Activated T-helper 17 cell treated with anti-CD3 and anti-CD28 coated beads, Interleukin-2, amount 50 U/mL, for 72 hours (primary cell): ENCODE results near the gene TUB. TPM values are rescaled to one million over a fixed set of nuclear protein-coding genes. Genes with fewer than 3 reads are reported as not detected.

Experiments
- ATAC-seq: fragments of 150-1000 bp; cut with Tn5 transposase; replicated peaks from 2 replicates; pipeline ENCODE4 v1.10.0; 2021; ENCODE audit warnings: mild to moderate bottlenecking, moderate library complexity
- H3K27ac Mint-ChIP-seq: one replicate; pipeline ENCODE4 v1.8.0; 2022; ENCODE audit warnings: mixed read lengths
- H3K27me3 Mint-ChIP-seq: one replicate; pipeline ENCODE4 v1.8.0; 2022; ENCODE audit warnings: mixed read lengths
- H3K36me3 Mint-ChIP-seq: one replicate; pipeline ENCODE4 v1.8.0; 2022; ENCODE audit warnings: low read depth, mild to moderate bottlenecking, mixed read lengths
- H3K4me1 Mint-ChIP-seq: one replicate; pipeline ENCODE4 v1.8.0; 2022; ENCODE audit warnings: mixed read lengths
- H3K4me3 Mint-ChIP-seq: one replicate; pipeline ENCODE4 v1.8.0; 2022; ENCODE audit warnings: mild to moderate bottlenecking, mixed read lengths
- H3K9me3 Mint-ChIP-seq: one replicate; pipeline ENCODE4 v1.8.0; 2022; ENCODE audit warnings: mixed read lengths
- total RNA-seq, 2 donors: library from RNA; stranded (reverse); gene quantifications; one replicate each; pipeline ENCODE4 v1.2.3, GENCODE V29; 2022

The TUB gene
- total RNA-seq, 2 donors from 2014 or later: 0.28 to 0.50 TPM

DNA sequence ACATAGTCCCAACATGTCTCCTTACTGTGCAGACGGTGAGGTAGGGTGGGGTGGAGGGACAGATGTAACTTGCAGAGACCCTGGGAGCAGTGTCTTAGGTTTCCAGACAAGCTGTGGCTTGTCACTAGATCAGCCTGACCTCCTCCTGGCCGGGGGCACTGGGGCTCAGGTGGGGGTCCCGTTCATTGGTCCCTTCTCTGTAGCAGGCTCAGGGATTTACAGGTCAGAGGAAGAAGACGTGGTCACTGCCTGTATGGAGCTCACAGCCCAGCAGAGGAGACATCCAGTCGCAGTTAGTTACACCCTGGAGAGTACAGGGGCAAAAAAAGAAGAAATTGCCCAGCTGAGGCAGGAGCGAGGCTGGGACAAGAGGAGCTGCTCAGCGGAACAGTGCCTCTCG is 22.0 kb upstream of the TUB start:
- no peak overlapping the region for H3K27ac Mint-ChIP-seq
- no peak for ATAC-seq
- no peak overlapping the region for H3K4me3 Mint-ChIP-seq
- no peaks in the 10 kb centered on the region for H3K27me3 Mint-ChIP-seq
- no peaks in the 10 kb centered on the region for H3K9me3 Mint-ChIP-seq
- no peaks in the 10 kb centered on the region for H3K36me3 Mint-ChIP-seq
- peaks cover 8% of the 10 kb centered on the region for H3K4me1 Mint-ChIP-seq

- H3K9me3 Mint-ChIP-seq: no peaks in the 10 kb centered on the region
- no peaks in the 10 kb centered on the region for H3K36me3 Mint-ChIP-seq
- ATAC-seq: no peak
These were observed 21.4 kb upstream of the TUB start for GRCh38 chr11:8059571-8060011.

GRCh38 chr11:8060146-8060719 is 20.8 kb upstream of the TUB start:
- H3K27me3 Mint-ChIP-seq: no peaks in the 10 kb centered on the region

More at GRCh38 chr11:8059571-8060011, 21.4 kb upstream of the TUB start:
- Mint-ChIP-seq H3K4me3 (no peak overlapping the region), H3K27me3 (no peaks in the 10 kb centered on the region), H3K4me1 (peaks cover 8% of the 10 kb centered on the region), H3K27ac (no peak overlapping the region)

DNA sequence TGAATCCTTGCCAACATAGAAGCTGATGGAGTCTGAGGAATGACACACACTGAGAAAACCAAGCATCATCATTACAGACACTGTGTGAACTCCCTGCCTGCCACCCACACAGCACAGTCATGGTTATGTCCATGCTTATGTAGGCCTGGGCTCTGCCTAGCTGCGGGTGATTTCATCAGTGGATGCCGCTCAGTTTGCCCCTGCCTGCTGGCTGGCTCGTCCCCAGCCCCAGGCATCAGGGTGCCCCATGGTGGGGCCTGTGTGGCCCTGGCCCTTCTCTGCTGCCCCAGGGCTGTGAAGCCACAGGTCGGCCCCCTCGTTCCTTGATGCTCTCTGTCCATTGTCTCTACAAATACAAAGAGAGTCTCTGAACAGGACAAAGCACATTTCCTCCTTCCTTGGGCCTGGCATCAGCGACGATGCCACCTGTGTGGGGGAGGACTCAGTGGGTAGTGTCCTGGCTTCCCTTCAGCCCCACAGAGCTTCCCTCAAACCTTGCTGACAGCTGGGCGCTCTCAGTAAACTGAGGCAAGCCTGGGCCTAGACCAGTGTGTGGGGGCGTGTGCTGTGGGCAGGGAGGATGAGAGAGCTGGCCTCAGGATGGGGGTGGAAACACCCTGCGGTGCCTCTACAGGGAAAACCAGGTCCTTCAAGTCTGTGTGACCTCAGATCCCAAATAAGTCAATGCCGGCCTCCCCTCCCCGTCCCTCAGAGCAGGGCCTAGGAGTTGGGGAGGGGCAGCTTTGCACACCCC is 20.0 kb upstream of the TUB start:
- Mint-ChIP-seq H3K27ac (no peak overlapping the region), H3K27me3 (no peaks in the 10 kb centered on the region), H3K4me1 (peaks cover 8% of the 10 kb centered on the region), H3K4me3 (no peak overlapping the region), H3K9me3 (no peaks in the 10 kb centered on the region), H3K36me3 (no peaks in the 10 kb centered on the region)
- peak; percentile 59 for ATAC-seq

More at GRCh38 chr11:8060146-8060719, 20.8 kb upstream of the TUB start:
- ATAC-seq: no peak
- H3K9me3 Mint-ChIP-seq: no peaks in the 10 kb centered on the region
- H3K4me1 Mint-ChIP-seq: peaks cover 8% of the 10 kb centered on the region
- H3K36me3 Mint-ChIP-seq: no peaks in the 10 kb centered on the region
- no peak overlapping the region for H3K27ac Mint-ChIP-seq
- no peak overlapping the region for H3K4me3 Mint-ChIP-seq

GRCh38 chr11:8061555-8062428 is 19.2 kb upstream of the TUB start:
- no peaks in the 10 kb centered on the region for H3K4me1 Mint-ChIP-seq
- H3K36me3 Mint-ChIP-seq: no peaks in the 10 kb centered on the region
- H3K27me3 Mint-ChIP-seq: no peaks in the 10 kb centered on the region

GRCh38 chr11:8062781-8063257 is 18.2 kb upstream of the TUB start:
- Mint-ChIP-seq H3K4me1 (no peaks in the 10 kb centered on the region), H3K27me3 (no peaks in the 10 kb centered on the region), H3K9me3 (no peaks in the 10 kb centered on the region), H3K36me3 (no peaks in the 10 kb centered on the region), H3K27ac (no peak overlapping the region), H3K4me3 (no peak overlapping the region)
- no peak for ATAC-seq

More at GRCh38 chr11:8061555-8062428, 19.2 kb upstream of the TUB start:
- Mint-ChIP-seq H3K4me3 (no peak overlapping the region), H3K9me3 (no peaks in the 10 kb centered on the region), H3K27ac (peak overlapping the region; percentile 33)
- ATAC-seq: no peak

DNA sequence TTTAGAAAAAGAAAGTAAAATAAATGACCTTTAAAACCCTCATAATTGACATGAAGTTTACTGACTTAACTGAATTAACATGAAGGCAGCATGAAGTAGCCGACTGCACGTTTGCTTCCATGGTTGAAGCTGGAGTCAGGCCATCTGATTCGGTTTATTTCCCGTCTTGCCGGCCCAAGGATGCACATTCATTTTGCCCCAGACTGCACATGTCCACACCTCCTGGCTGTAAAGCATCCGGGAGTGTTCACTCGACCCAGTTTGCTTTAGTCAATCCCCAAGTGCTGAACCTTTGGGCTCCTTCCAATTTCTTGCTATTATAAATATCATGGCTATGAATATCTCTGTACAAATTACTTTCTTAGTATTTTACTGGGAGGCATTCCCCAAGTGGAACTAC is 17.7 kb upstream of the TUB start:
- H3K4me1 Mint-ChIP-seq: no peaks in the 10 kb centered on the region
- H3K9me3 Mint-ChIP-seq: no peaks in the 10 kb centered on the region
- no peak overlapping the region for H3K4me3 Mint-ChIP-seq
- ATAC-seq: no peak
- no peaks in the 10 kb centered on the region for H3K36me3 Mint-ChIP-seq
- no peak overlapping the region for H3K27ac Mint-ChIP-seq
- H3K27me3 Mint-ChIP-seq: peaks cover 1% of the 10 kb centered on the region

- no peak for ATAC-seq
- Mint-ChIP-seq H3K36me3 (no peaks in the 10 kb centered on the region), H3K4me1 (no peaks in the 10 kb centered on the region), H3K9me3 (no peaks in the 10 kb centered on the region), H3K27me3 (peaks cover 5% of the 10 kb centered on the region), H3K4me3 (no peak overlapping the region), H3K27ac (no peak overlapping the region)
These were observed 16.0 kb upstream of the TUB start for GRCh38 chr11:8065031-8065430.

GRCh38 chr11:8066036-8066910 is 14.7 kb upstream of the TUB start:
- Mint-ChIP-seq H3K9me3 (no peaks in the 10 kb centered on the region), H3K4me1 (no peaks in the 10 kb centered on the region), H3K27me3 (peaks cover 6% of the 10 kb centered on the region), H3K36me3 (no peaks in the 10 kb centered on the region), H3K27ac (no peak overlapping the region), H3K4me3 (no peak overlapping the region)
- ATAC-seq: no peak

- H3K4me1 Mint-ChIP-seq: no peaks in the 10 kb centered on the region
These were observed 14.0 kb upstream of the TUB start for GRCh38 chr11:8066911-8067455.

DNA sequence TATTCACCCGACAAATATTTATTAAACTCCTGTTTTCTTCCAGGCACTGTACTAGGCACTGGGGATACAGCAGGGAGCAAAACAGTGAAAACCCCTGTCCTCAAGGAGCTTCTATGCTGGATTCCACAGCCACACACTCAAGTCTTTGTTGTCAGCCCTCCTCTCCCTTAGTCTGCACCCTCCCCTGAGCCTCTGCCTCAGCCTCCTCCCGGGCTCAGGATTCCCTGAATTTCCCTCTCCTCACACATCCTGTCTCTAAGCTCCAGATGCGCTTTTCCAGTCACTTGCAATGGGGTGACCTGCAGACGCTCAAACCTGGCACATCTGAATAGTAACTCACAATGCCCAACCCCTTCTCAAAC is 13.5 kb upstream of the TUB start:
- no peaks in the 10 kb centered on the region for H3K9me3 Mint-ChIP-seq

More at GRCh38 chr11:8066911-8067455, 14.0 kb upstream of the TUB start:
- Mint-ChIP-seq H3K27me3 (peaks cover 9% of the 10 kb centered on the region), H3K36me3 (no peaks in the 10 kb centered on the region), H3K27ac (no peak overlapping the region), H3K9me3 (no peaks in the 10 kb centered on the region), H3K4me3 (no peak overlapping the region)
- ATAC-seq: no peak

GRCh38 chr11:8067929-8068575 is 13.0 kb upstream of the TUB start:
- Mint-ChIP-seq H3K27me3 (peaks cover 9% of the 10 kb centered on the region), H3K36me3 (no peaks in the 10 kb centered on the region), H3K9me3 (no peaks in the 10 kb centered on the region), H3K27ac (no peak overlapping the region), H3K4me3 (no peak overlapping the region), H3K4me1 (no peaks in the 10 kb centered on the region)
- no peak for ATAC-seq

More for the DNA sequence above, 13.5 kb upstream of the TUB start:
- ATAC-seq: no peak
- Mint-ChIP-seq H3K4me3 (no peak overlapping the region), H3K27ac (no peak overlapping the region), H3K27me3 (peaks cover 9% of the 10 kb centered on the region), H3K36me3 (no peaks in the 10 kb centered on the region), H3K4me1 (no peaks in the 10 kb centered on the region)

DNA sequence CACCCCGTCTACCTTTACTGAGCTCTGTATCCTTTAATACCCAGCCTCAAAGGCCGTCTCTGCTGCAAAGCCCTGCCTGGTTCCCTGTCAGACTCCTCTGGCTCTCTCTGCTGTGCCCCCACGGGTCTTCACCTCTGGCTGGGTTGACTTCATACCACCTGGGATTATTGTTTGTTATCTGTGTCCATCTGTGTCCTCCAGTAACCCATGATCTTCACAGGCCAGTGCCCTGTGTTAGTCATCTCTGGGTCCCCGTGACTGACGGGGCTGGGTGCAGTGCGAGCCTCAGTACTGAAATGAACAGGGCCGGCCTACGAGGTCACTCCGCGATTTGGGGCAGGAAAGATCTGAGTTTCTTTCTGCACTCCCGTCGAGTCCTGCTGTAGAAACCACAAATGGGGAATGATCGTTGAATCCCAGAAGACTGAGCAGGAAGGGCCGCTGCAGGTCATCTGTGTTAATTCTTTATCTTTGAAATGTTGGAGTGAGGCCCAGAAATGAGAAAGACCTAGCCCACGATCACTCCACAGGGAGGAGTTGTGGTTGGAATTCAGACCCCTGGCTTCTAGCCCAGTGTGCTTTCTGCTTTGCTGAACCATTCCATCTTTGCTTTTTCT is 12.3 kb upstream of the TUB start:
- Mint-ChIP-seq H3K9me3 (no peaks in the 10 kb centered on the region), H3K4me3 (no peak overlapping the region), H3K27me3 (peaks cover 9% of the 10 kb centered on the region), H3K4me1 (no peaks in the 10 kb centered on the region), H3K36me3 (no peaks in the 10 kb centered on the region), H3K27ac (no peak overlapping the region)
- no peak for ATAC-seq
